Activated naive CD4-positive, alpha-beta T cell treated with anti-CD3 and anti-CD28 coated beads, Interleukin-2, amount 50 U/mL, for 24 hours (primary cell): ENCODE results near the gene PITPNM3.
A peak's percentile ranks its signal among the peaks of the same experiment; 100 is the strongest.

Experiments used
- H3K27ac Mint-ChIP-seq: one replicate; pipeline ENCODE4 v1.8.0; 2021; ENCODE audit warnings: mild to moderate bottlenecking, mixed read lengths
- H3K27me3 Mint-ChIP-seq: one replicate; pipeline ENCODE4 v1.8.0; 2021; ENCODE audit warnings: mixed read lengths
- H3K36me3 Mint-ChIP-seq: one replicate; pipeline ENCODE4 v1.8.0; 2021; ENCODE audit warnings: mixed read lengths
- H3K4me1 Mint-ChIP-seq: one replicate; pipeline ENCODE4 v1.8.0; 2021; ENCODE audit warnings: mixed read lengths
- H3K4me3 Mint-ChIP-seq: one replicate; pipeline ENCODE4 v1.8.0; 2021; ENCODE audit warnings: mild to moderate bottlenecking, mixed read lengths
- H3K9me3 Mint-ChIP-seq: one replicate; pipeline ENCODE4 v1.8.0; 2021; ENCODE audit warnings: mixed read lengths

Gene PITPNM3

GRCh38 chr17:6567528-6568183 is 11.3 kb upstream of the PITPNM3 start:
- Mint-ChIP-seq H3K36me3 (peaks cover 2% of the 10 kb centered on the region), H3K9me3 (no peaks in the 10 kb centered on the region), H3K27me3 (peaks cover 11% of the 10 kb centered on the region), H3K4me1 (no peaks in the 10 kb centered on the region), H3K27ac (no peak overlapping the region), H3K4me3 (no peak overlapping the region)

GRCh38 chr17:6561446-6561845 is 5.1 kb upstream of the PITPNM3 start:
- no peak overlapping the region for H3K27ac Mint-ChIP-seq
- peaks cover 2% of the 10 kb centered on the region for H3K36me3 Mint-ChIP-seq
- H3K27me3 Mint-ChIP-seq, result peaks cover 28% of the 10 kb centered on the region
- H3K4me1 Mint-ChIP-seq, result peaks cover 4% of the 10 kb centered on the region
- no peaks in the 10 kb centered on the region for H3K9me3 Mint-ChIP-seq
- no peak overlapping the region for H3K4me3 Mint-ChIP-seq

- no peak overlapping the region for H3K4me3 Mint-ChIP-seq
- H3K4me1 Mint-ChIP-seq, result peaks cover 4% of the 10 kb centered on the region
- peaks cover 28% of the 10 kb centered on the region for H3K27me3 Mint-ChIP-seq
- H3K36me3 Mint-ChIP-seq, result peaks cover 2% of the 10 kb centered on the region
- no peaks in the 10 kb centered on the region for H3K9me3 Mint-ChIP-seq
- no peak overlapping the region for H3K27ac Mint-ChIP-seq
Observed at GRCh38 chr17:6560496-6560895, 4.1 kb upstream of the PITPNM3 start.

GRCh38 chr17:6559753-6560215 is 3.4 kb upstream of the PITPNM3 start:
- no peak overlapping the region for H3K27ac Mint-ChIP-seq
- H3K27me3 Mint-ChIP-seq, result peaks cover 29% of the 10 kb centered on the region
- H3K4me3 Mint-ChIP-seq, result no peak overlapping the region
- H3K36me3 Mint-ChIP-seq, result peaks cover 2% of the 10 kb centered on the region
- peaks cover 12% of the 10 kb centered on the region for H3K4me1 Mint-ChIP-seq
- no peaks in the 10 kb centered on the region for H3K9me3 Mint-ChIP-seq

- Mint-ChIP-seq H3K27ac (no peak overlapping the region), H3K27me3 (peaks cover 33% of the 10 kb centered on the region), H3K9me3 (no peaks in the 10 kb centered on the region), H3K36me3 (peaks cover 2% of the 10 kb centered on the region), H3K4me1 (peaks cover 14% of the 10 kb centered on the region), H3K4me3 (no peak overlapping the region)
Observed at GRCh38 chr17:6558932-6559752, 2.8 kb upstream of the PITPNM3 start.

- peaks cover 30% of the 10 kb centered on the region for H3K27me3 Mint-ChIP-seq
- no peak overlapping the region for H3K27ac Mint-ChIP-seq
- no peaks in the 10 kb centered on the region for H3K9me3 Mint-ChIP-seq
- H3K4me3 Mint-ChIP-seq, result no peak overlapping the region
- no peaks in the 10 kb centered on the region for H3K36me3 Mint-ChIP-seq
- peaks cover 14% of the 10 kb centered on the region for H3K4me1 Mint-ChIP-seq
Observed at GRCh38 chr17:6558276-6558675, 1.9 kb upstream of the PITPNM3 start.

DNA sequence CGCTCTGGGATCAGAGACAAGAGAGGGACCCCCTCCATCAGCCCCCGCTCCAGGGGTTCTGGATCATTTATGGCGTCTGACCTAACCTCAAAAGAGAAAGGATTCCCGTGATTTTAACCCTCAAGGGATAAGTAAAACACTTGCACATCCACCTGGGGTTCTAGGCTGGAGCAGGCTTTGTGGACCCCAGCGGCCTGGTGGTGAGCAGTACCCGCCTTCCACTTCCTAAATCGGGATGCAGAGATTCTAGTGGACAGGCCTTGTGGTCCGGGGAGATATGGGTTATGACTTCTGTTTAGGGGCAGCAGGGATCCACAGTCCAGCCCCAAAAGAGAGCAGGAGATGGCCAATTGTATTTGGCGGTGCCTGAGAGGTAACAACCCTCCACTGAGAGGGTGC is 684 bp upstream of the PITPNM3 start:
- no peak overlapping the region for H3K27ac Mint-ChIP-seq
- H3K9me3 Mint-ChIP-seq, result no peaks in the 10 kb centered on the region
- peaks cover 14% of the 10 kb centered on the region for H3K4me1 Mint-ChIP-seq
- no peaks in the 10 kb centered on the region for H3K36me3 Mint-ChIP-seq
- H3K27me3 Mint-ChIP-seq, result peaks cover 27% of the 10 kb centered on the region
- peak overlapping the region; percentile 26 for H3K4me3 Mint-ChIP-seq

- no peak overlapping the region for H3K27ac Mint-ChIP-seq
- H3K36me3 Mint-ChIP-seq, result no peaks in the 10 kb centered on the region
- H3K27me3 Mint-ChIP-seq, result peaks cover 26% of the 10 kb centered on the region
- H3K4me3 Mint-ChIP-seq, result peak overlapping the region; percentile 81
- peaks cover 14% of the 10 kb centered on the region for H3K4me1 Mint-ChIP-seq
- H3K9me3 Mint-ChIP-seq, result no peaks in the 10 kb centered on the region
Observed at GRCh38 chr17:6555331-6556120, 829 bp downstream of the PITPNM3 start.

DNA sequence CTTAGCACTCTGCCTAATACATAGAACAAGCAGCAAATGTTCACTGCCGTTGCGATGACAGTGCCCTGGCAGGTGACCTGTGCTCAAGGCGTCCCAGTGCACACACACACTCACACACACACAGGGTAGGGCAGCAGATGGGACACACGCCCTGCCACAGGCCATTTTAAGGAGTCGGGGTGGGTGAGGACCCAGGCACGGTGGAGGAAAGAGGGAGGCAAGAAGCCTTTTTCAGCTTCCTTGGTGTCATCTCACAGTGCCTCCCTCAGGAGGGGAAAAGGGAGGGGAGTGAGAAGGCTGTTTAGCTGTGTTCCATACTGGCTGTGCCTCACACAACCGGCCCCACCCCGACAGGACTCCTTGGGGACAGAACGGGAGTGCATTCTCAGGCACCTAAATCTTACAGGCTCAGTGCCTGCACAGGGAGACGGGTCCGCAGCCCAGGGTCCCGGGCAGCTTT is 1.5 kb downstream of the PITPNM3 start:
- peaks cover 14% of the 10 kb centered on the region for H3K4me1 Mint-ChIP-seq
- peak overlapping the region; percentile 30 for H3K4me3 Mint-ChIP-seq
- no peaks in the 10 kb centered on the region for H3K36me3 Mint-ChIP-seq
- H3K9me3 Mint-ChIP-seq, result no peaks in the 10 kb centered on the region
- H3K27me3 Mint-ChIP-seq, result peaks cover 23% of the 10 kb centered on the region
- no peak overlapping the region for H3K27ac Mint-ChIP-seq

GRCh38 chr17:6554342-6554741 is 2.0 kb downstream of the PITPNM3 start:
- H3K36me3 Mint-ChIP-seq, result no peaks in the 10 kb centered on the region
- no peak overlapping the region for H3K27ac Mint-ChIP-seq
- H3K9me3 Mint-ChIP-seq, result no peaks in the 10 kb centered on the region
- peaks cover 23% of the 10 kb centered on the region for H3K27me3 Mint-ChIP-seq
- peak overlapping the region; percentile 30 for H3K4me3 Mint-ChIP-seq
- H3K4me1 Mint-ChIP-seq, result peaks cover 14% of the 10 kb centered on the region

DNA sequence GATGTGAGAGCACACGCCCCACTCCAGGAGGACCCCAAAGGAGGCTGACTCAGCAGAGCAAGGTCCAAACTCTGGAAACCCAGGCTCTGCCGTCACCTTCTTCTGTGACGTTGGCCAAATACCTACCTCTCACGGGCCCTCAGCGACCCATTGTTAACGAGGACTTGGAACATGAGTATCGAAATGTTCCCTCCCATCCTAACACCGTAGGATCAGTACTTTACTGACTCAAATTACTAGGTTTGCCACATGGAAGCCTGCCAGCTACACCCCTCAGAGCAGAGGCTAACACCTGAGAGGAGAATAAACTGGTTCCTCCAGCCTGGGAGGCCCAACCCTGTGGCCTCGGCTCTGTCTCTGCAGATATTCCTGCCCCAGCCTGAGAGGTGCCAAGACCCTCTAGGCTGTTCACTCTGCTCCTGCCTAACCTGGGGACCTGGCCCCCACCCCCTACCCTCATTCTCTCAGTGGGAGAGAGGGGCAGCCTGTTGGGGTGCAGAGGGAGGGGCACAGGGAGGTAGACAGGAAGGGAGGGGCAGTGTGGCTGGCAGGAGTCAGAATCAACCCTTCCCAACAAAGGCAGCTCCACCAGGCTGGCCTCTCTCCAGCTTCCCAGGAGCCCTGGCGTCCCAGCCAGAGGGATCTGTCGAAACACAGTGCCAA is 4.4 kb downstream of the PITPNM3 start:
- Mint-ChIP-seq H3K27me3 (peaks cover 16% of the 10 kb centered on the region), H3K4me3 (no peak overlapping the region), H3K27ac (no peak overlapping the region), H3K9me3 (no peaks in the 10 kb centered on the region), H3K4me1 (peaks cover 23% of the 10 kb centered on the region), H3K36me3 (no peaks in the 10 kb centered on the region)

DNA sequence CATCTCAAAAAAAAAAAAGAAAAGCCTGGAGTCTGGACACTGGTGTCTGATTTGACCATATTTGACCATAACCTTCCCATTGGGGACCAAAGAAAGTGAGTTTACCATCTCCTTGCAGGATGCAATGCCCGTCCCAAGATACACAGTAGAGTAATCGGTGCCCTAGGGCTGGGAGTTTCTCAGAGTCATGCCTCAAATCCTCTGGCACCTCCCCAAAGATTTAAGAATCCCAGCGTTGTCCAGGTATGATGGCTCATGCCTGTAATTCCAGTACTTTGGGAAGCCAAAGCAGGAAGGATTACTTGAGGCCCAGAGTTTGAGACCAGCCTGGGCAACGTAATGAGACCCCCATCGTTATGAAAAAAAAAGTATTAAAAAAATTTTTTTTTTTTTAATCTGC is 5.0 kb downstream of the PITPNM3 start:
- Mint-ChIP-seq H3K27ac (no peak overlapping the region), H3K4me3 (no peak overlapping the region), H3K9me3 (no peaks in the 10 kb centered on the region), H3K27me3 (peaks cover 12% of the 10 kb centered on the region), H3K36me3 (no peaks in the 10 kb centered on the region), H3K4me1 (peaks cover 19% of the 10 kb centered on the region)

DNA sequence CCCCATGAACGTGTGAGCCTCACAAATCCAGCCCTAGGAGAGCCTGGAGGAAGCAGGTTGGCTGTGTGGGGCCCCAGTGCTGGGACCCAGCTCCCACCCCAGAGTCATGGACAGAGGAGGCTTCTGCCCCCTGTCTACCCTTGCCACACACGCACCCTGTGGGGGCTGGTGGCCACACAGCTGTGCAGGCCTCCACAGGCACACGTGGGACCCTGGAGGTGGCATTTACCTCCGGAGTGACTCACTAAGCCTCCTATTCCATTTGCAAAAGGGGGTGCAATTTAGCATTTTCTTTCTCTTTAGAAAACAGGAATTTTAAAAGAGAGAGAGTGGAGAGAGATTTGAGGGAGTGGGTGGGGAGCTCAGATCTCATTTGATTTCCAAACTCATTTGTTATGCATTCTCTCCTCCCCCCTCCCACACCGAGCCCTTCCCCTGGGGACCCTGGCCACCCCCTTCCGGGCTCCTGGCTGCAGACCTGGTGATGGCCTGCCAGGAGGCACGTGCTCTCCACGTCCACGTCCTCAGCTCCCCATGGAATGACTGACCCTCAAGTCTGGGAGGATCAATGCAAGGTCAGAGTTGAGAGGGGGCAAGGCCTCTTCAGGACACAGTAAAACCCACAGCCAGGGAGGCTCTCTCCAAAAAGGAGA is 6.8 kb downstream of the PITPNM3 start:
- H3K27ac Mint-ChIP-seq, result no peak overlapping the region
- H3K27me3 Mint-ChIP-seq, result peaks cover 7% of the 10 kb centered on the region

GRCh38 chr17:6548578-6549330 is 7.6 kb downstream of the PITPNM3 start:
- H3K9me3 Mint-ChIP-seq, result no peaks in the 10 kb centered on the region
- no peaks in the 10 kb centered on the region for H3K36me3 Mint-ChIP-seq
- no peak overlapping the region for H3K27ac Mint-ChIP-seq
- H3K4me3 Mint-ChIP-seq, result no peak overlapping the region
- H3K4me1 Mint-ChIP-seq, result peaks cover 9% of the 10 kb centered on the region
- peaks cover 2% of the 10 kb centered on the region for H3K27me3 Mint-ChIP-seq

More for the DNA sequence above, 6.8 kb downstream of the PITPNM3 start:
- H3K36me3 Mint-ChIP-seq, result no peaks in the 10 kb centered on the region
- H3K4me3 Mint-ChIP-seq, result no peak overlapping the region
- no peaks in the 10 kb centered on the region for H3K9me3 Mint-ChIP-seq
- H3K4me1 Mint-ChIP-seq, result peaks cover 9% of the 10 kb centered on the region
